ENCODE measurements around the gene TRMO.

The TRMO gene

DNA sequence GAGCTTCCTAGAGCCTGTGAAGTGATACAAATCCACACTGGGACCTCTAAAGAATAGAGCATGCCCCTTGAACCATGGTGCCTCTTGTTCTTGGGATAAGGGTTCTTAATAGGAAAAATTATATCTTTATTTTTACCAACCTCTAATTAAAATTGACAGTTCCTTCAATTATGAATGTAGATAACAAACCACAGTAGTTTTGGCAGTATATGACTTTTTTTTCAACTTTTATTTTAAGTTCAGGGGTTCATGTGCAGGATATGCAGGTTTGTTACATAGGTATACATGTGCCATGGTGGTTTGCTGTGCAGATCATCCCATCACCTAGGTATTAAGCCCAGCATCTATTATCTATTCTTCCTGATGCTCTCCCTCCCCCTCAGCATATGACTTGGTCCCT lies 14.7 kb upstream of the TRMO start:
- no peak for ATAC-seq

DNA sequence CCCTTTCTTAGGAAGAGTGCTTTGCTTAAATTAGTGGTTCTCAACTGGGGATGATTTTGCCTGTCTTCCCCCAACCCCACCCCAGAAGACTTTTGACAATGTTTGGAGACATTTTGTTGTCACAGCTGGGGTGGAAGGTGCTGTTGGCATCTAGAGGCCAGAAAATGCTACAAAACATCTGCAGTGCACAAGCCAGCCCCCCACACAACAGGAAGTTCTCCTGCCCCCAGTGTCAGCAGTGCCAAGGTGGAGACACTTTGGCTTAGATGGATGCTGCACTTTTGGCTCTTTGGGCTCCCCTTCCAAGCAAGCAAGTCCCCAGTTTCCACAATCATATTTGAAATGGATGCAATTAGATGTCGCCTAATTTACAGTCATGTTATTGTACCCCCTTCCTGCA lies 13.0 kb upstream of the TRMO start:
- no peak for ATAC-seq

DNA sequence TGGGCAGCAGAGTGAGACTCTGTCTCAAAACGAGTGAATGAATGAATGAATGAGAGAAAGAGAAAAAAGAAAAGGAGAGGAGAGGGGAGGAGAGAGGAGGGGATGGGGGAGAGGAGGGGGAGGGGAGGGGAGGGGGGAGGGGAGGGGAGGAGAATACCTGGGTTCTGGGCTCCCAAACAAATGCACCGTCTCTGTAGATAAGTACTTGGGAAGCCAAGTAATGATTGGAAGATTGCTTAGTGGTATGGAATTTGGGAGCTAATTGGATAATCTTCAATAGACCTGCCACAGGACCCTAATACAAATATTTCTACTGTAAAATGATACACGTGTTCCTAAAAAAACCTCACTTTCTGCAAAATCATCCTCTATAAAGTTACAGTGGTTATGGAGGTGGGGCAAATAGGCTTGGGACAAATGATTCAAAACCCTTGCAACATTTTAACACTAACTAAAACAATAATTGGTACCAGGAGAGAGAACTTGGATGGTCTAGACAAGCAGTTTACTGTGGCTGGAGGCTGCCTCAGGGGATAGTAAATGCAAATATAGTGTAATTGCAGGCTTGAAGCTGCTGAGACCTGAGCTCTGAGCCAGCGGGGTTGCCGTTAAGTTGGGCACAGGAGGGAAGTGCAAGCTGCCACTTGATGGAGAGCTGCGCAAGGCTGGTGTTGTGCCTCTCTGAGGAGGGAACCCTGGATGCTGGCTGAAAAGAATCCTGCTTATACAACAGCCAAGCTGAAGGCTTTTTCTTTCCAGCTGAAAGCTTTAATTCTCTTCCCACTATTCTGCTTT lies 12.2 kb upstream of the TRMO start:
- ATAC-seq: no peak

DNA sequence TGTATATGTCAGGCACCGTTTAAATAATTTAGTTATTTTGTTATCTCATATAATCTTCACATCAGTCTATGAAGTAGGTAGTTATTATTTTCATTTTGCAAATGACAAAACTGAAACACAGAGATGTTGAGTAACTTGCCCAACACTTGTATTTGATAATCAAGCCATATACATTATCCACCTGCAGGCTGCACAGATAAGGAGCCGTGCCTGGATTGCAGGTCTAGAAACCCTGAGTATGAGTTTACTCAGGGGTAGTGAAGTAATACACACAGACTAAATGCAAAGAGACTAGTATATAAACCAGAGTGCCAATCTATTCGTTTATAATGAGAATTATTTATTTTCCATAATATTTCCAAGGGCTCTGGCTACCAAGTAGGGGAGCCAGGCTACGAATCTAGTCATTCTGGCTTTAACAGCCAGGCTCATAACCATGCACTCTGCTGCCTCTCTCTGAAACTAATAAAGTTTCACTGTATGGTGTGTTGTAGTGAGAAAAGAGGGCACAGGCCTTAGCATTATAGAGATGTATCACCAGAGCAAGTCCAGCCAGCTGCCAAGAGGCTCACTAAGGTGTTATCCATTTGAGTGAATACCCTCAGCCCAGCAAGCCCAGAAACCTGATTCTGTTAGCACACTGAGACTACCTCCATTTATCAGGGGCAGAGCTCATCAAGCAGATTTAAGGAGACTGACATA lies 11.1 kb upstream of the TRMO start:
- ATAC-seq: no peak

DNA sequence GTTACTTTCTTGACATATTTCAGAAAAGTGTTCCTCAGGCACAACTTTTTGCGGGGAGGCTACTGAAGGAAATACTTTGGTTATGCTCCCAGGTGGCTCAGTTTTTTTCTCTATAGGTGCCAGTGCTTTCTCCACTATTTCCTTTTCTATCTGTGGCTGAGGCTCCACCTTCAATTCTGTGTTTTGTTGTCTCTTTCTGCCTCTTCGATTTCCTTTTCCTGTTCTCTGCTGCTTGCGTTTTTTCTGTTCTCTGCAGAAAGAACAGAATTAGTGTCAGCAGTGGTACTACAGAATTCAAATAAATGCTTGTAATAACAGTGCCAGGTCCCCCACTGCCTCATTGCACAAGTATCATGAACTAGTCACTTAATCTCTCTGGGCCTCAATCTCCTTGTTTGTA lies 8.7 kb upstream of the TRMO start:
- ATAC-seq: peak in 1 of 2 donors; percentile 21

DNA sequence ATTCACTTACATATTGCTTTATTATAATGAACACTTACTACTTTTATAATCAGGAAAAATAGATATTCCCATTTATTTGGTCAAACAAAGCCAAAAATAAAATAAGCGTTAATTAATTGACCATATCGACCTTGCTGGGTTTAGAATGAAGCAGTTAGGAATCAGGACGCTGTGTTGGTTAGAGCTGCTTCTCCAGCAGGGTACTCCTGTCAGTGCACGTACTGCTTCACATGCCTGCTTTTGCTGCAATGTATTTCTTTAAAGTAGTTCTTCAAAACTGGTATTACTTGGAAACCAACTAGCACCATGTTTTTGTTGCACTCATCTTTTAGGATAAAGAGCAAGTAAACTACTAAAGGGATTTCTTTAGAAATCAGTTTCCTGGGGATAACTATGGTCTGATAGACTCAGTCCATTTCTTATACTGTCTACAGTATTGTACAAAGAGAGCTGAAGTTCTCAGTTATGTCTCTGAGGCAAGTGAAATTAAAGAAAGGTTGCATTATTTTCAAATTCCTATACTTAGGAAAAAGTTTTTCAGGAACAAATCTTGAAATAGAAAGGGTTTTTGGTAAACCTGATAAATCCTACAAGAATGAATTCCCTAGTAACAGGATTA lies 6.8 kb upstream of the TRMO start:
- no peak for ATAC-seq

DNA sequence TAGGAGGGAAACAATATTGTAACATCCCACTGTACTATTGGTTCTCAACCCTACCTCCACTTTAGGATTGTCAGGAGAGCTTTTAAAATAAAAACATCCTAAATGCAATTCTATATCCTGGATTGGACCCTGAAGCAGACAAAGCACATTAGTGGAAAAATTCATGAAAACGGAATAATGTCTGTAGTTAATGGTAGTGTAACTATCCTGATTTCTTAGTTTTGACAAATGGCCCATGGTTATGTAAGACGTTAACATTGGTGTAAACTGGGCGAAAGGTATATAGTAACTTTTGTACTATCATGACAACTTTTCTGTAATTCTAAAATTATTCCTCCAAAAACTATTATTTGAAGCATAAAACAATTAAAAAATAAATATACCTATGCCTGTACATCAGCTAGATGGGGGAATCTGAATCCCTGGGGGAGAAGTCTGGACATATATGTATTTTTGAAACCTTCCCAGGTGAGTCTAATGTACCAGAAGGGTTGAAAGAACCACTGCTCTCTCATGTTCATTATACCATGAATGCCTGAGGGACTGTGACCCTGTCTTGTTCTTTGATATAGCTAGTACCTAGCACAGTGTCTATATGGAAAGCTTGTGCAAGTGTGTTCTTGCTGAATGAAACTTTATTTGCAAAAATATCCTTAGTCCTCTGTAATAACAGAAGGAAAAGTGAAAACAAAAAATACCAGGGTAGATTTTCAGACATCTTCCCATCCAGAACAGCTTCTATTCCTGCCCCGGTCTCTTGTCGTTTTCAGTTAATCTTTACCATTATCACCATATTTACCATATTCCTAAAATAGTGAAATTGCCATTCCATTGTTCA lies 3.4 kb upstream of the TRMO start:
- ATAC-seq: no peak

DNA sequence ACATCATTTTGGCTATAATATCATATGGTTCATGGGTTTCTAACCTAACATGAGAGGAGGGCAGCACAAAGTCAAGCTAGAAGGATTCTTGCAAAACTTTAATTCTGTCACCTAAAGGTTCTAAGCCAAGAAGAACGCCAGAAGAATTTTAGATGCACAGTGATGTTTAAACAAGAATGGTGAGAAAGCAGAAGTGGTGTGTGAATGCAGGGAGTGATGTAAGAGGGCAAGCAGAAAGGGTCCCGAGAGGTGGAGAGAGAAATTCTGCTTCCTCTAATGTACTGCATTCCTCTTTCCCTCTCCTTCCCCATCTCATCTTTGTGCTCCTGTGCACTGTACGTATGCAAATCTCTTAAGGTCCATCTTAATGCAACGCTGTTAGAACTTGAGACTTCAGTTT lies 2.1 kb upstream of the TRMO start:
- ATAC-seq: no peak

DNA sequence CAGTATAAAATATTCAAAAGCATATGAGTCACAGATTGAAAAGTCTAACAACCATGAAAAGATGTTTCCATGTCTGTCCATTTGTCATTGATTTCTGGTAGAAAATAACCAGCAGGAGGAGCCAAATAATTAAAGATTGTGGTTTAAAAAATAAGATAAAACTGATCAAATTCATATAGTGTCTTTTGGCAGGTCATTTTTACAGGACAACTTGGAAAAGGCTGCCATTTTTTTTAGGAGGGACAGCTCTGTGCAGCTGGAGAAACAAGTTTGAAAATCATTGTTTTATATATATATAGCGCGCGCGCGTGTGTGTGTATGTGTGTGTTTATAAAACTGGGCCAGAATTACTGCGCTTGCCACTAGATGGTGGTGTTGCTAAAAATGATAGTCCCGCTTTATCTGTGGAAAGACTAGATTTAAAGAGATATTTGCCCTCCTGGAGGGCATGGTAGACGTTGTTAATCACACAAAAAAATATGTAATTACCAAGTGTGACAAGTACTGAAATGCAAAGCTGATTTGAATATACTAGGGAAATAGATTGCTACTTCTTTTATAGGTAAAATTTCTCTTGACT lies 1.3 kb upstream of the TRMO start:
- ATAC-seq: peak; percentile 35 to 42

DNA sequence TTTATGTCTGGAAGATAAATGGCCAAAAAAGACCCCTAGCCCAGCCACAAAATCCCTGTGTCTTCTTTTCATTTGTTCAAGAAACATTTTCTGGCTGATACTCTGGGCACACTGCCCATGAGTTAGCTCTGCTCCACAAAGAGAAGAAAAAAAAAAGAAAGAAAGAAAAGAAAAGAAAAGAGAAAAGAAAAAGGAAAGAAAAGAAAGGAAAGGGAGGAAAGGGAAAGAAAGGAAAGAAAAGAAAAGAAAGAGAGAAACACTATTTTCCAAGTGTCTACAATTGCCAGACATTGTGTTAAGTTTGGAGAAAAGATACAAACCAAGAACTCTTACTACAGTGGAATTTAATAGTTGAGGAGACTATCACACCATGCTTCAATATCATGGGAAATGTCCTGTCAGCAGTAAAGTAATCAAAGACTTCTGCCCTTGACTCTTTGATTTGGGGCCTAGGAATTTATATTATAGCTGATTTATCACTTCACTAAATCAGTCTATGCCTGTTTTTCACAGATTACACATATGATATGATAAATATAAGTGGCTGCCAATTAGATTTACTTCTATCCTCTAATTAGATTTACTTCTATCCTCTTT lies 3.0 kb downstream of the TRMO start:
- ATAC-seq: no peak

DNA sequence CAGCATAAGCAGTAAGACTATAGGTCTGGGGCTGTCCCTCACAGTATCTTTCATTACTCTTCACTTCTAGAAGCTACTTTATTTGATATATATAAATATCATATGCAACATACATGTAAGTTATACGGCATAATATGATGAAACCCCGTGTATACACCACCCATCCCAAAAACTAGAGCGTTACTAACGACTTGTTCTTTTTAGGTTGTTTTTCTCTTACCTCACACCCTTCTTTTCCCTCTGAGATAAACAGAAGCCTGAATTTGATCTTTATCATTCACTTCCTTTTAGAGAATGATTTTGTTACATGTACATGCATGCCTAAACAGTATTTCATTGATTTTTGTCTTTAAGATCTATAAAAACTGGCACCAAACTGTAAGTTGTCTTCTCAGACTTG lies 3.7 kb downstream of the TRMO start:
- ATAC-seq: no peak

DNA sequence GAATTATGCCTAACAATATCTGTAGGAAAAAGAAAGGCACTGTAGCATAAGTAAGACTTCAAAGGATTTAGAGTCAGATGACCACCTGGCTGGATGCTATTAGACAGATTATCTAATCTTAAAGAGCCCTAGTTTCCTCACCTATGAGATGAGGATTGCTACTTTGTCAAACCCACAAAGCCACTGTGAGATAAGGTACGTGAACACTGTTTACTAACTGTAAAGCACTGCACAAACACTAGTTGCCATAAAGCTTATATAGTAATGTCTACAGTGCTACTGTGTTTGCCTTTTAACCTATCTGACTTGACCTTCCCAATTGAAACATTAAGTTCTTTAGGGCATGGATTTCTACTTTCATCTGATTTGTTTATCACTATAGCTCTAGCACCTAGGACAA lies 10.3 kb downstream of the TRMO start:
- ATAC-seq: no peak

DNA sequence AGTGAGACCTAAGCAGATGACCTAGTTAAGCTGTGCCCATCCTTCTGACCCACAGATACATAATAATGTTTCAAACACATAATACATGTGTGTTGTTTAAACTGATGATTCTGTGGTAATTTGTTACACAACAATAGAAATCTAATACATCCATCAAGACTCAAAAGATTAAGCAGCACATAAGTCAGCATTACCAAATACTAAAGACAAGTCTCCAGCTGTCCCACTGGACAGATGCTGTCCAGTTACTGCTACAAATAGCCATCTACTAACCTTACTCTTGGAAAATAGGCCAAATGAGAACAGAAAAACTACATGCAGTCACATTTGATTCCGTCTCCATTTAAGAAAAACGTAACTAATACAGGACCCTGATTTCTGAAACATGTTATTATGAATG lies 10.8 kb downstream of the TRMO start:
- no peak for ATAC-seq

DNA sequence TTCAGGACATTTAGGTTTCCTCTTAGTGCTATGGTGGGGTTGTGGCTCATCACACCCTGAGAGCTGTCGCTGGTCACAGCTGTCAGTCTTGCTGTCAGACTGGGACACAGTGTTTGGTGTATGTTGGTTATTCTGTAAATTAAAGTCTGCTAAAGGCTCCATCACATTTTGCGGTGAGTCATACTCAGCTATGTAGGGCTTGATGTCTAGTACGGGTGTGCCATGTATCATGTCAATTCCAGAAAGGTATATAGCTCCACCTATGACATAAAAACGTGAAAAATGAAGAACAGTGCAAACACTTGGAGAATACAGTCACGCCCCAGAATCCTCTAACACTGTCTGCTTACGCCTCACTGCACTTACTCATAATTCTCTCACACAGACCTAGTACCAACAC lies 11.9 kb downstream of the TRMO start:
- ATAC-seq: peak; percentile 14

DNA sequence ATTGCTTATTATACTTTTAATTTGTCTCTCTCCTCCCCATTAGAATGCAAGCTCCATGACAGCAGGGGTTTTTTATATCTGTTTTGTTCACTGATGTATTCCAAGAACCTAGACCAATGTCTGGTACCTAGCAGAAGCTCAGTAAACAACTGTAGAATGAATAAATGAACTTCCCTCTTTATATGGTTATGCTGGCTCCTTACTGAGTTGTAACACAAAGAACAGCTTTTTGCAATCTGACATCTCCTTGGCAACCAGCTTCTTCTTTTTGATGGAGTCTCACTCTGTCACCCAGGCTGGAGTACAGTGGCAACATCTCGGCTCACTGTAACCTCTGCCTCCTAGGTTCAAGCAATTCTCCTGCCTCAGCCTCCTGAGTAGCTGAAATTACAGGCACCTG lies 13.6 kb downstream of the TRMO start:
- ATAC-seq: no peak

DNA sequence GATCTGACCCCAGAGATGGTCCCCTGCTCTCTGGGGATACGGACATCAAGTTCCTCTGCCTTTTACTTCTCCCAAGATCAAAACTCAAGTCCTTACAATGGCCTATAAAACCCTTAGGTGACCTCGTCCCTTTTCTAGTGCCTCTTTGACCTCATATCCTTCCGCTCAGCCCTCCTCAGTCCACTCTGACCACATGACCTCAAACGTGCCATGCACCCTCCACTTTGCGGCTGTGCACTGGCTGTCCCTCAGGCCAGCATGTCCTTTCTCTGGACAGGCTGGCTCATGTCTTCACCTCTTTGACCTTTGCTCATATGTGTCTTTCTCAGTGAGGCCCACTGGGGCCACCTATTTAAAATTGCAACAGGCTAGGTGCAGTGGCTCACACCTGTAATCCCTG lies 14.7 kb downstream of the TRMO start:
- ATAC-seq: no peak

DNA sequence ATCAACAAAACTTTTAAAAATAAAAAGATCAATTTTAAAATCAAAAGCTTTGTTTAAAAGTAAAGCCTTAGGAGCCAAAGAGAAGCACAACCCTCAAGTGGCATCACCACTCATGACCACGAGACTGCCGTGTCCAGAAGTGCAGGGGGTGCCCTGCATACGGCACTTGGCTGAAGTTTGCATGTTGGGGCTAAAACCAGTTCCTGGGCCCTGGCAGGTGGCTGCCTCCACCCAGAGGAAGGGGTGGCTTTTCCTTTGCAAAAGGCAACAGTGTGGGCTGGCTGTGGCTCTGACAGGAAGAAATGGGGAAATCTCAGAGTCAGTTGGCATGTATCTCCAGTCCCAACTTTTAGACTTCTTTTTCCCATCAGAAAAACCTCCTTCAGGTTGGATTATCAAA lies 15.3 kb downstream of the TRMO start:
- no peak for ATAC-seq

DNA sequence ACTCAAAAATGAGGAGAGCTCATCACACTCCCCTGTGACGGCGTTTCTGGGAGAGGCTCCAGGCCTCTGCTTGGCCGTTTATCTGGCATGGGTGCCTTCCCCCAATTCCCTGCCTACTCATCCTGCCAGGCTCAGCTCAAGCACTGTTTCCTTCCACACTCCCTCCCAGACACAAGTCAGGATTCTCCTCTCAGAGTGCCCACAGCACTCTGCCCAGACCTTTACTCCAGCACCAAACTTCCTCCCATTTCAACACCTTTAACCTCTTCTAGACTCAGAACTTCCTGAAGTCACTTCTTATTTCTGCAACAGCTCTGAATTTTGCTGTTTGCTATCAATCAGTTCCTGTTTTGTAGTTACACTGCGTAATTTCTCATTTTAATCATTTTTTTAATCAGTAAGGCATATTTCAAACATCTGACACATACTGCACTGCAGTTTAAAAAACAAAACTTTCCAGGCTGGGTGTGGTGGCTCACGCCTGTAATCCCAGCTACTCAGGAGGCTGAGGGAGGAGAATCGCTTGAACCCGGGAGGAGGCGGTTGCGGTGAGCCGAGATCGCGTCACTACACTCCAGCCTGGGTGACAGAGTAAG lies 16.0 kb downstream of the TRMO start:
- peak; percentile 5 to 19 for ATAC-seq

DNA sequence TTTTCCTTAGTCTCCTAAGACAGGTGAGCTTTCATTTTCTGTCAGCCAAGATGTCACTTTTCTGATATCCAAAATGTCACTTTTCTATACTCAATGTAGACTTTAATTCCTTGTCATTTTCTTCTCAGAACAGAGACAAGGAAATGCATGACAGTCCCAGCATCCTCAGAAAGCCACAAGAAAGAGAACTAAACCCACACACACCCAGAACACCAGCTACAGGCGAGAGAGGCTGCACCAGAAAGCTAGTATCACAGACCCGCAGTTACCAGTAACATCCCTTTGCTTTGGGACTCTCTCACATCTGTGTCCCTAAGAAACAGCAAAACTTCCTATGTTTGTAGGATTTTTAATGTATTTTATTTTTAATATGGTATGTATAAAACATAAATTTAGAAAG lies 17.1 kb downstream of the TRMO start:
- peak in 1 of 2 donors; percentile 15 for ATAC-seq

DNA sequence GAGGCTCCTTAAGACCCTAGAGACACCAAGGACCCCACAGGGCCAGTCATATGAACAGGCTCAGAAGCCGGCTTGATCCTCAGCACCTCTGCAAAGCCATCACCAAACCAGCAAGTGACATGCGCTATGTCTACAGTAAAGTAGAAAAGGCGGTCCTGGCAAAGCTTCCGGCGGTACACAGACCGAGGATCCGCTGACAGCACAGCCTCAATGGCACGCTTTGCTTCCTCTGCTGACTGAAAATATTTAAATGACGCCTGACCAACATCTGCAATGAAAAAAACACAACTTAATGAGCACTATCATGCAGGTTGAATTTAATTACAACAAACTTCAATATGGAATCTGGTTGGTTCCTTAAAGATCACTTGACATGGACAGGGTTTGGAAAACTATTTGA lies 17.6 kb downstream of the TRMO start:
- ATAC-seq: peak; percentile 15 to 32

DNA sequence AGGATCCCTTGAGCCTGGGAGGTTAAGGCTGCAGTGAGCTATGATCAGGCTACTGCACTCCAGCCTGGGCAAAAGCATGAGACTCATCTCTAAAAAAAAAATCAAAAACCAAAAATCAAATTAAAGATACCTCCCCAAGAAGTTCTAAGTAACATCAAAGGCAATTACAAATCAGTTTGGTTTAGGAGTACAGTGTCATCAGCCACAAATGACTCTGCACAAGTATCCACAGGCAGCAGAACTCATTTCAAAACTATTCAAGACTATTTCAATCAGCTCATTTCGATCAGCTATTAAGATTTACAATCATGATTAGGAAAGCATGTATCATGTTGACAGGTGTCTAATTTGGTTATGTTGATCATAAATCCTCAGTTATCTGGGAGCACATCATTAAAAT lies 19.1 kb downstream of the TRMO start:
- ATAC-seq: peak; percentile 88 to 94
